PFSK-1 (cell line): ENCODE measurements around the gene TTC9. TPM values are rescaled to one million over a fixed set of nuclear protein-coding genes. Genes with fewer than 3 reads are reported as not detected.

ENCODE experiments used
- FOXP2 ChIP-seq: optimal IDR thresholded peaks from 2 replicates; pipeline ENCODE3; 2011; ENCODE audit warnings: borderline replicate concordance, control low read depth, inconsistent platforms; ENCODE audit not compliant: insufficient read depth; ENCODE audit errors: extremely low read length, extremely low read depth
- POLR2AphosphoS5 ChIP-seq: IDR thresholded peaks from 2 replicates; pipeline ENCODE4 v1.6.1; 2012; ENCODE audit warnings: low read depth, mild to moderate bottlenecking, control low read depth, low read length, moderate library complexity
- SIN3A ChIP-seq: IDR thresholded peaks from 2 replicates; pipeline ENCODE4 v1.6.1; 2012; ENCODE audit warnings: mild to moderate bottlenecking, low read length, moderate library complexity, borderline replicate concordance; ENCODE audit not compliant: insufficient read depth
- TAF1 ChIP-seq: IDR thresholded peaks from 2 replicates; pipeline ENCODE4 v1.6.1; 2012; ENCODE audit warnings: low read length, control low read depth, borderline replicate concordance; ENCODE audit not compliant: insufficient read depth
- polyA plus RNA-seq: library from polyadenylated mRNA; unstranded; fragments of >200 nt; gene quantifications from one replicate; pipeline ENCODE4 v1.2.1, GENCODE V29; 2012; ENCODE audit warnings: low read depth, missing spikeins; ENCODE audit not compliant: insufficient read length
- TF ChIP-seq, protein P1 (sequence below), 2 experiments: IDR thresholded peaks; 2 replicates each; pipeline versions ENCODE4 v1.6.1 to v1.8.0; 2011 to 2012; ENCODE audit warnings: low read depth in 2 of 2, low read length in 2 of 2, control low read depth in 1 of 2, inconsistent platforms in 1 of 2, mild to moderate bottlenecking in 1 of 2, moderate library complexity in 1 of 2; ENCODE audit not compliant: insufficient read depth in 1 of 2

Gene TTC9
- polyA plus RNA-seq: 1.4 TPM

DNA sequence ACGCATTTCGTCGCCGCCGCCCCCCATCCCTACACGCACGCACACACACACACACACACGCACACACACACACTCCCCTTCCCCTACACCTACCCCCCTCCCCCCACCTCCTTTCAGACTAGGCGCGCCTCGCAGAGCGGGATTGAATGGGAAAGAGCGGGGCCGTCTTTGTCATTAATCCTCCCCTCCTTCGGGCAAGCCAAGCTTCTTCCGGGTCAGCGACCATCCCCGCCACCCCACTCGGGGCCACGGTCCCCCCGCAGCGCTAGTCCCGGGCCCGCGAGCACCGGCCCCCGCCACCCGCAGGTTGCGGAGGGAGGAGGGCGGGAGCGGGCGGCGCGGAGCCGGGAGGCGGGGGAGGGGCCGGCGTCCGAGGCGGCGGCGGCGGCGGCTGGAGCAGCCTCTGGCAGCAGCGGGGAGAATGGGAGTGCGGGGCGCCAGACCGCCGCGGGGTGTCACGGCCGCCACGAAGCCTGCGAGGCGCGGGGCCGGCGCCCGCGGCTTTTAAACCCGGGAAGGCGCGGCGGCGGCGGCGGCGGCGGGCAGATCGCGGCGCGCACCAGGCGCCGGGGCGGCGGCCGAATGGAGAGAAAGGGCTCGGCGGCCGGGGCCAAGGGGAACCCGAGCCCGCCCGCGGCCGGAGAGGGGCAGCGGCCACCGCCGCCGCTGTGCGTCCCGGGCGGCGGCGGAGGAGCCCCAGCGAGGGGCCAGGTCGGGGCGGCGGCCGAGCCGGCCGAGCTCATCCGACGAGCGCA, at the start of gene TTC9:
Gene TTC9 (plus strand): TSS at position 369 of the 755 bp plus-strand sequence. CDS start 214 bp downstream, at position 583.
- TF ChIP-seq SIN3A (no peak), POLR2AphosphoS5 (no peak), TAF1 (no peak), FOXP2 (no peak)
- TF ChIP-seq, protein P1, sequence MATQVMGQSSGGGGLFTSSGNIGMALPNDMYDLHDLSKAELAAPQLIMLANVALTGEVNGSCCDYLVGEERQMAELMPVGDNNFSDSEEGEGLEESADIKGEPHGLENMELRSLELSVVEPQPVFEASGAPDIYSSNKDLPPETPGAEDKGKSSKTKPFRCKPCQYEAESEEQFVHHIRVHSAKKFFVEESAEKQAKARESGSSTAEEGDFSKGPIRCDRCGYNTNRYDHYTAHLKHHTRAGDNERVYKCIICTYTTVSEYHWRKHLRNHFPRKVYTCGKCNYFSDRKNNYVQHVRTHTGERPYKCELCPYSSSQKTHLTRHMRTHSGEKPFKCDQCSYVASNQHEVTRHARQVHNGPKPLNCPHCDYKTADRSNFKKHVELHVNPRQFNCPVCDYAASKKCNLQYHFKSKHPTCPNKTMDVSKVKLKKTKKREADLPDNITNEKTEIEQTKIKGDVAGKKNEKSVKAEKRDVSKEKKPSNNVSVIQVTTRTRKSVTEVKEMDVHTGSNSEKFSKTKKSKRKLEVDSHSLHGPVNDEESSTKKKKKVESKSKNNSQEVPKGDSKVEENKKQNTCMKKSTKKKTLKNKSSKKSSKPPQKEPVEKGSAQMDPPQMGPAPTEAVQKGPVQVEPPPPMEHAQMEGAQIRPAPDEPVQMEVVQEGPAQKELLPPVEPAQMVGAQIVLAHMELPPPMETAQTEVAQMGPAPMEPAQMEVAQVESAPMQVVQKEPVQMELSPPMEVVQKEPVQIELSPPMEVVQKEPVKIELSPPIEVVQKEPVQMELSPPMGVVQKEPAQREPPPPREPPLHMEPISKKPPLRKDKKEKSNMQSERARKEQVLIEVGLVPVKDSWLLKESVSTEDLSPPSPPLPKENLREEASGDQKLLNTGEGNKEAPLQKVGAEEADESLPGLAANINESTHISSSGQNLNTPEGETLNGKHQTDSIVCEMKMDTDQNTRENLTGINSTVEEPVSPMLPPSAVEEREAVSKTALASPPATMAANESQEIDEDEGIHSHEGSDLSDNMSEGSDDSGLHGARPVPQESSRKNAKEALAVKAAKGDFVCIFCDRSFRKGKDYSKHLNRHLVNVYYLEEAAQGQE (IDR thresholded peaks at IDR 0.05; ENCODE audit: insufficient read depth in 1 of 2, low read depth in 2 of 2, low read length in 2 of 2): no peak

DNA sequence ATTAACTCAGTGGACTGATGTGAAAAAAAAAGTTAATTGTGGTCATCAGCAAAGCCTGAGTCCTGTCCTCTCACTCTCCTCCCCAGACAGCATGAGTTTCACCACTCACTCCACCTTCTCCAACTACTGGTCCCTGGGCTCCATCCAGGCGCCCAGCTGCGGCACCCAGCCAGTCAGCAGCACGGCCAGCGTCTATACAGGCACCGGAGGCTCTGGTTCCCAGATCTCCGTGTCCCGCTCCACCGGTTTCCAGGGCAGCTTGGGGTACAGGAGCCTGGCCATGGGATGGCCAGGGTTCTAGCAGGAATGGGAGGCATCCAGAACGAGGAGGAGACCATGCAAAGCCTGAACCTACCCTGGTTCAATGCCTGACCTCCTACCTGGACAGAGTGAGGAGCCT, 47.3 kb upstream of the TTC9 start:
- TF ChIP-seq, protein P1 (IDR thresholded peaks at IDR 0.05; ENCODE audit: insufficient read depth in 1 of 2, low read depth in 2 of 2, low read length in 2 of 2): no peak
- no peak for TF ChIP-seq FOXP2

DNA sequence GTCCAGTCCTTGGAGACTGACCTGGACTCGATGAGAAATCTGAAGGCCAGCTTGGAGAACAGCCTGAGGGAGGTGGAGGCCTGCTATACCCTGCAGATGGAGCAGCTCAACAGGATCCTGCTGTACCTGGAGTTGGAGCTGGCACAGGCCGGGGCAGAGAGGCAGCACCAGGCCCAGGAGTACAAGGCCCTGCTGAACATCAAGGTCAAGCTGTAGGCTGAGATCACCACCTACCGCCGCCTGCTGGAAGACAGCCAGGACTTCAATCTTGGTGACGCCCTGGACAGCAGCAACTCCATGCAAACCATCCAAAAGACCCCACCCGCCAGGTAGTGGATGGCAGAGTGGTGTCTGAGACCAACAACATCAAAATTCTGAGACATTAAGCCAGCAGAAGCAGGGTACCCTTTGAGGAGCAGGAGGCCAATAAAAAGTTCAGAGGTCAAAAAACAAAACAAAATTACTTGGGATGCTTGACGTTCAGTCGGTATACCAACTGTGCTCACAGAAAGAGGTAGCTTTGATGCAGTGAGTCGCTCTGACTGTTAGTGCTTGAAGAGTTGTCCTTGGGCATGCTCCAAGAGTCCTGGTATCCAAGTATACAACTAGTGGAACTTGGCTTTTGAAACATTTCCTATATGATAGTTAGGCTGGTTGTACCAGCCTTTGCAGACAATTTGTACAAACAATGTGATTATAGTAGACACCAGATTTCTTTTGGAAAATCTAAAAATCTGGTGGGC, 46.1 kb upstream of the TTC9 start:
- no peak for TF ChIP-seq POLR2AphosphoS5
- TF ChIP-seq TAF1: no peak
- TF ChIP-seq FOXP2: no peak
- TF ChIP-seq, protein P1 (IDR thresholded peaks at IDR 0.05; ENCODE audit: insufficient read depth in 1 of 2, low read depth in 2 of 2, low read length in 2 of 2): no peak
- no peak for TF ChIP-seq SIN3A

DNA sequence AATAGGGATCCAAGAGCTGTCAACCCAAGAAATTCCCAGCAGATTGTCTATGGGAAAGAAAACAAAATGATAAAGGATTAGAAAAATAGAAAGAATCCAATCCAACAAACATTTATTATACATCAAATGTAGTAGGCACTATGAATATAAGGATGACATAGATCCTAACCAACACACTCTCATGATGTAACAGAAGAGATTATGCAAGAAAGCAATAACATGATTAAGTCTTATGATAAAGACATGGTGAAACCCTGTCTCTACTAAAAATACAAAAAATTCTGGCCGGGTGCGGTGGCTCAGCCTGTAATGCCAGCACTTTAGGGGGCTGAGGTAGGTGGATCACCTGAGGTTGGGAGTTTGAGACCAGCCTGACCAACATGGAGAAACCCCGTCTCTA, 44.0 kb upstream of the TTC9 start:
- TF ChIP-seq SIN3A: no peak
- no peak for TF ChIP-seq POLR2AphosphoS5
- TF ChIP-seq TAF1: no peak
- TF ChIP-seq, protein P1 (IDR thresholded peaks at IDR 0.05; ENCODE audit: insufficient read depth in 1 of 2, low read depth in 2 of 2, low read length in 2 of 2): no peak
- TF ChIP-seq FOXP2: no peak
